ENCODE data around the gene TCF7. TPM values are rescaled to one million over a fixed set of nuclear protein-coding genes. Genes with fewer than 3 reads are reported as not detected.

Gene TCF7
- total and polyA plus RNA-seq, 2 of the 13 experiments (the other 11 are each of a cell fraction or from before 2014, with no cell fraction given): 6.3 to 6.8 TPM

GRCh38 chr5:134118212-134118835 is 3.8 kb downstream of the TCF7 start (continued):
- TF ChIP-seq ZNF800 (CRISPR knock-in tag; IDR thresholded peaks at IDR 0.05) (no peak), ZNF501 (CRISPR knock-in tag; IDR thresholded peaks at IDR 0.05) (no peak), HDAC2 (CRISPR knock-in tag; IDR thresholded peaks at IDR 0.05) (no peak)

GRCh38 chr5:134119720-134120119 is 5.2 kb downstream of the TCF7 start:
- H3K36me3 ChIP-seq (replicated peaks in 1 of 2; ENCODE audit: control insufficient read depth in 1 of 2, insufficient read depth in 2 of 2, low read length in 2 of 2): peaks cover 3 to 15% of the 10 kb centered on the region in 2 experiments; a peak in 4 of 5 replicates
- H3K27me3 ChIP-seq (ENCODE audit: control insufficient read depth in 1 of 2, insufficient read depth in 2 of 2, low read length in 2 of 2): no peaks in the 10 kb centered on the region
- BruUV-seq (replicated peaks): no TSS peak
- H3K4me2 ChIP-seq (ENCODE audit: low read depth, low read length): no peak overlapping the region
- no peak overlapping the region for H3K9ac ChIP-seq (ENCODE audit: insufficient read depth, low read depth, low read length)
- ChIA-PET POLR2A (no interaction called here), CTCF (ENCODE audit: low intra/inter-chr PET ratio, low total read pairs) (no interaction called here)
- no peaks in the 10 kb centered on the region for H4K20me1 ChIP-seq (ENCODE audit: insufficient read depth, low read length)
- no peaks in the 10 kb centered on the region for H3K9me3 ChIP-seq (ENCODE audit: low read length)
- in situ Hi-C loops (cut with HindIII; ENCODE audit: extremely low pct_ligation_motif_present, low pct_unique_long_range_greater_than_20kb): no loop called here
- FAIRE-seq (no peak), DNase-seq (ENCODE audit: low spot score) (no peak), ATAC-seq (no peak)
- H2AFZ ChIP-seq (ENCODE audit: low read length): no peak overlapping the region
- no peak overlapping the region for H3K4me3 ChIP-seq (replicated peaks in 1 of 3; ENCODE audit: insufficient read depth in 1 of 3, low read depth in 2 of 3, low read length in 3 of 3)
- no peak overlapping the region for H3K27ac ChIP-seq (ENCODE audit: extremely low read length, insufficient read depth, low read length)
- peaks cover 35% of the 10 kb centered on the region for H3K4me1 ChIP-seq (ENCODE audit: insufficient read depth, low read length)
- TF ChIP-seq AGO2 (optimal IDR thresholded peaks at IDR 0.05; ENCODE audit: low read depth, low read length) (peak; percentile 48), FOXJ3 (CRISPR knock-in tag; IDR thresholded peaks at IDR 0.05; ENCODE audit: borderline replicate concordance) (no peak)
- intact Hi-C loops (cut with micrococcal nuclease; ENCODE audit: unreplicated experiment): no loop called here
- 95% methylated on average over 4 of the region's 12 CpGs for WGBS (ENCODE audit: low lambda C conversion rate)
- H3K79me2 ChIP-seq (ENCODE audit: insufficient read depth, low read length): peaks cover 2% of the 10 kb centered on the region

Data from HepG2 (cell line).